Endothelial cell of umbilical vein (primary cell): Measurements from ENCODE around the gene SSBP3. TPM values are rescaled to one million over a fixed set of nuclear protein-coding genes. Genes with fewer than 3 reads are reported as not detected.

ENCODE experiments used
- BruUV-seq: library from RNA; stranded (reverse); fragments of 400-500 nt; replicated peaks from 2 replicates; lab custom pipeline; 2021; lab: Mats Ljungman, UMichigan
- CTCF ChIA-PET: fragments of 300-600, 350-600 bp; sonication (Branson Sonifier 250); formaldehyde crosslinking; loops from one replicate; lab custom pipeline; 2021; ENCODE audit warnings: antibody characterized with exemption, inconsistent platforms; lab: Charles Lee
- POLR2A ChIA-PET: fragments of 300-600, 350-600 bp; sonication (Branson Sonifier 250); formaldehyde crosslinking; loops from one replicate; lab custom pipeline; 2021; ENCODE audit warnings: antibody characterized with exemption, inconsistent platforms; lab: Charles Lee
- DNase-seq: peaks from one replicate; pipeline ENCODE4 v3.0.0-alpha.2; 2011; ENCODE audit warnings: low read depth, low spot score
- FAIRE-seq: peaks from 2 replicates; lab custom pipeline; 2011; peaks lifted over from hg19 to GRCh38; lab: Jason Lieb, UNC
- H2AFZ ChIP-seq: 2 replicates; pipeline ENCODE4 v1.6.0; 2012; ENCODE audit warnings: low read depth, low read length, control low read depth, inconsistent platforms
- H3K27ac ChIP-seq: 2 replicates; pipeline ENCODE4 v1.5.1; 2011; ENCODE audit warnings: low read depth, mild to moderate bottlenecking, control low read depth, low read length, moderate library complexity; ENCODE audit not compliant: insufficient read depth
- H3K27me3 ChIP-seq, 2 experiments: 2 replicates each; pipeline versions ENCODE4 v1.6.0 to v1.6.1; 2011; ENCODE audit warnings: low read length in 2 of 2, mixed read lengths in 1 of 2; ENCODE audit not compliant: control insufficient read depth in 2 of 2, insufficient read depth in 2 of 2
- H3K36me3 ChIP-seq, 2 experiments: 2 replicates in 1 of 2; 3 replicates in 1 of 2; pipeline ENCODE4 v1.5.1; 2011; ENCODE audit warnings: low read length in 2 of 2, mild to moderate bottlenecking in 1 of 2, moderate library complexity in 1 of 2; ENCODE audit not compliant: control insufficient read depth in 2 of 2, insufficient read depth in 2 of 2; ENCODE audit errors: extremely low read depth in 1 of 2
- H3K4me1 ChIP-seq: 3 replicates; pipeline ENCODE4 v1.5.1; 2011; ENCODE audit warnings: mild to moderate bottlenecking, low read length; ENCODE audit not compliant: control insufficient read depth, insufficient read depth; ENCODE audit errors: extremely low read depth
- H3K4me2 ChIP-seq: 2 replicates; pipeline ENCODE4 v1.6.1; 2011; ENCODE audit warnings: low read length, control low read depth, mixed read lengths; ENCODE audit not compliant: insufficient read depth
- H3K4me3 ChIP-seq, 3 experiments: fragments of 200-600 bp in 1 of 3; sonication (generic), shearing (Covaris generic) in 1 of 3; replicated peaks in 1 of 3; 2 replicates each; pipeline ENCODE4 v1.5.1; 2011 to 2016; ENCODE audit warnings: control low read depth in 3 of 3, low read length in 3 of 3, mild to moderate bottlenecking in 2 of 3, inconsistent platforms in 1 of 3, low read depth in 1 of 3, moderate library complexity in 1 of 3; ENCODE audit not compliant: insufficient read depth in 1 of 3
- H3K79me2 ChIP-seq: 2 replicates; pipeline ENCODE4 v1.6.0; 2012; ENCODE audit warnings: low read length, inconsistent platforms; ENCODE audit not compliant: control insufficient read depth, insufficient read depth
- H3K9ac ChIP-seq: replicated peaks from 2 replicates; pipeline ENCODE3; 2011; ENCODE audit warnings: low read length, control low read depth; ENCODE audit not compliant: insufficient read depth; ENCODE audit errors: extremely low read depth
- H3K9me1 ChIP-seq: replicated peaks from 3 replicates; pipeline ENCODE4 v1.6.0; 2011; ENCODE audit warnings: mild to moderate bottlenecking, low read length; ENCODE audit not compliant: control insufficient read depth, insufficient read depth; ENCODE audit errors: extremely low read depth
- H3K9me3 ChIP-seq: replicated peaks from 2 replicates; pipeline ENCODE4 v1.5.1; 2012; ENCODE audit warnings: low read length, inconsistent platforms; ENCODE audit not compliant: control insufficient read depth, insufficient read depth
- H4K20me1 ChIP-seq: replicated peaks from 2 replicates; pipeline ENCODE3; 2011; ENCODE audit warnings: mild to moderate bottlenecking, low read length; ENCODE audit not compliant: control insufficient read depth, insufficient read depth; ENCODE audit errors: extremely low read depth
- CTCF ChIP-seq, 2 donors: IDR thresholded peaks; 1 replicate in 1 of 2; 2 replicates in 1 of 2; pipeline ENCODE4 v1.5.1; 2011; ENCODE audit warnings: low read length in 2 of 2, mild to moderate bottlenecking in 2 of 2, moderate library complexity in 2 of 2, control low read depth in 1 of 2, inconsistent platforms in 1 of 2, low read depth in 1 of 2; ENCODE audit not compliant: insufficient read depth in 1 of 2; ENCODE audit errors: extremely low read depth in 1 of 2
- EZH2 ChIP-seq: IDR thresholded peaks from 2 replicates; pipeline ENCODE4 v1.6.1; 2012; ENCODE audit warnings: borderline replicate concordance, low read depth, mild to moderate bottlenecking, moderate library complexity, low read length, inconsistent platforms; ENCODE audit not compliant: severe bottlenecking
- JUN ChIP-seq: IDR thresholded peaks from 2 replicates; pipeline ENCODE4 v1.6.1; 2011; ENCODE audit warnings: borderline replicate concordance, low read depth; ENCODE audit not compliant: insufficient read length, insufficient read depth
- MAX ChIP-seq: IDR thresholded peaks from 2 replicates; pipeline ENCODE4 v1.6.1; 2011; ENCODE audit not compliant: insufficient read depth, insufficient read length
- POLR2A ChIP-seq: IDR thresholded peaks from 2 replicates; pipeline ENCODE4 v1.6.1; 2012; ENCODE audit warnings: low read depth, mild to moderate bottlenecking, control low read depth, low read length
- POLR2AphosphoS5 ChIP-seq: IDR thresholded peaks from 2 replicates; pipeline ENCODE4 v1.6.1; 2012; ENCODE audit warnings: low read depth, mild to moderate bottlenecking, control low read depth, low read length, moderate library complexity; ENCODE audit not compliant: insufficient read depth
- dilution Hi-C: fragments of 300-500 bp; cut with MboI; formaldehyde crosslinking; loops from one replicate; pipeline ENCODE4 v1.15.0; 2019; ENCODE audit warnings: low sequenced_read_pairs; ENCODE audit not compliant: extremely low pct_ligation_motif_present
- intact Hi-C: fragments of 100-400 bp; cut with micrococcal nuclease; formaldehyde crosslinking; loops from one replicate; pipeline ENCODE4 v1.10.0; 2022
- polyA plus RNA-seq, 4 experiments: library from polyadenylated mRNA; depleted of rRNA in 3 of 4; stranded (reverse) in 3 of 4; unstranded in 1 of 4; fragments of >200 nt; gene quantifications; 2 replicates each; pipeline versions ENCODE4 v1.2.1 to v1.2.3, GENCODE V29; 2011 to 2012; ENCODE audit warnings: missing spikeins in 1 of 4
- total RNA-seq: library from RNA; stranded (reverse); gene quantifications from 2 replicates; pipeline ENCODE4 v1.2.3, GENCODE V29; 2021

Gene SSBP3
- total and polyA plus RNA-seq, 2 donors (not counting 3 experiments of a cell fraction or from before 2014, with no cell fraction given): 44.9 to 59.4 TPM

GRCh38 chr1:54347955-54348699, 58.1 kb downstream of the SSBP3 start:
- Histone ChIP-seq H3K9me1 (no peaks in the 10 kb centered on the region), H3K9ac (no peak overlapping the region), H3K9me3 (no peaks in the 10 kb centered on the region), H3K36me3 (peaks cover 0 to 2% of the 10 kb centered on the region in 2 experiments), H2AFZ (no peak overlapping the region), H3K4me2 (no peak overlapping the region), H3K4me1 (no peaks in the 10 kb centered on the region), H3K27ac (no peak overlapping the region), H3K4me3 (no peak overlapping the region), H3K27me3 (no peaks in the 10 kb centered on the region), H4K20me1 (no peaks in the 10 kb centered on the region), H3K79me2 (peaks cover 30% of the 10 kb centered on the region)
- DNase-seq: no peak
- intact Hi-C loops (no loop called here), dilution Hi-C loops (no loop called here)
- TF ChIP-seq CTCF (IDR thresholded peaks at IDR 0.05; ENCODE audit: extremely low read depth in 1 of 2, insufficient read depth in 1 of 2, low read depth in 1 of 2, low read length in 2 of 2) (no peak), JUN (no peak), POLR2A (no peak), POLR2AphosphoS5 (no peak), EZH2 (no peak), MAX (no peak)
- CTCF ChIA-PET: interaction anchor here (0.6 kb wide), 1 partner anchor 35 kb away, joined by 4 read pairs; no protein-coding TSS in a partner anchor
- POLR2A ChIA-PET: interaction anchor here (0.6 kb wide), 1 partner anchor 35 kb away, joined by 5 read pairs; no protein-coding TSS in a partner anchor
- no peak for FAIRE-seq
- no TSS peak for BruUV-seq
